Stimulated activated CD4-positive, alpha-beta T cell treated with anti-CD3 and anti-CD28 coated beads, TNF-alpha, amount 100 ng/mL, for 1 hour (primary cell): ENCODE data around the gene SREBF2.
"Not testable (repeated sequence)": the region's sequence is repeated elsewhere in the genome, so short reads cannot be mapped to it uniquely, and the experiment has no call there.

Experiments used
- DNase-seq, 3 donors: peaks; one replicate each; pipeline ENCODE4 v3.0.0-alpha.2; 2020; ENCODE audit warnings: low read depth in 3 of 3, low spot score in 1 of 3

Gene SREBF2

GRCh38 chr22:41820447-41820846, 12.5 kb upstream of the SREBF2 start:
- DNase-seq: no peak

GRCh38 chr22:41821471-41822316, 11.2 kb upstream of the SREBF2 start:
- no peak for DNase-seq

- peak in 1 of 3 donors; percentile 13 for DNase-seq
Observed at GRCh38 chr22:41822317-41823057, 10.4 kb upstream of the SREBF2 start.

DNA sequence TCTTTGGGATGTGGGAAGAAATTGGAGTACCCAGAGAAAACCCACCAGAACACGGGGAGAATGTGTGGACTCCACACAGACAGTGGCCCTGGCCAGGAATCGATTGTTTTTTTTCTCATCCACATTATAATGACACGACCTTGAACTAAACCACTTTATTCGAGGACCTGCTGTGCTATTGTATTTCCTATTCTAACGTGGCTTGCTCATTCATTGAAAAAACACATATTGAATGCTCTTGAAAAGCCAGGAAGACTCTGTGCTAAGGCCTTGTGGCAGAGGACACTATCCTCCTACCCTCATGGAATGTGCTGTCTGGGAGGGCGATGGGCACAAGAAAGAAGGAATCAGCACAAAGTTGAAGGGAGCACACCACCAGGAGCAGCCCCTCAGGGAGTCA, 9.1 kb upstream of the SREBF2 start:
- no peak for DNase-seq

DNA sequence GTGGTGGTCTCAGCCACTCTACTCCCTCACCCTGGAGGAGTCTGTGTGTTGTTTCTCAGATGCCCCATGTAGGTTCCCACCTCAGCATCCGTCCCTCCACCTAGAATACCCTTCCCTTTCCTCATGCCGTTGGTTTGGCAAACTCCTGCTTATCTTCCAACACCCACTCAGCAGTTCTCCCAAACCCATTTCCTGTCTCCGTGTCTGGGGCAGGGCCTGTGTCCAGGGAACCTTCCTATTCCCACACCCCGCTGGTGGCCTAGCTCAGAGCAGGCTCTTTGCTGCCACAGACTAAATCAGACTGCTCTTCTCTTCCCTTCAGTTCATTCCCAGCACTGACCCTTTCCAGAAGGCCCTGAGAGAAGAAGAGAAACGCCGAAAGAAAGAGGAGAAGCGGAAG, 7.5 kb upstream of the SREBF2 start:
- DNase-seq: no peak

DNA sequence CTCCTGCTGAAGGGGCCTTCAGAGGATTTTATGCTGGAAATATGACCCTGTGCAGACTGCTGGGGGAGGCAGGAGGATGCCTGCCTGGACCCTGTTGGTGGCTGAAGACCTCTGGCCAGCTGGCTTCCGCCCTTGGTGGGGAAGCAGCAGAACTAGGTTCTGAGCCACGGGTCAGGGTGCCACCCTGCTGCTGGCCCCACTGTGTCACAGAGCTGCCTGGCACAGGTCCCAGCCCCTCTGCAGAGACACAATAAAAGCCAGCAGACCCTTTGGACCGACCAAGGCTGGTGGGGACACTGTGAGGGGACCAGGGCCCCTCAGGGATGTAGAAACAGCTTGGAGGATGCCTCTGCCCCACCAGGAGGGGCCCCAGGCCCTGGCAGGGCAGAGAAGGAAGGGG, 6.9 kb upstream of the SREBF2 start:
- no peak for DNase-seq

DNA sequence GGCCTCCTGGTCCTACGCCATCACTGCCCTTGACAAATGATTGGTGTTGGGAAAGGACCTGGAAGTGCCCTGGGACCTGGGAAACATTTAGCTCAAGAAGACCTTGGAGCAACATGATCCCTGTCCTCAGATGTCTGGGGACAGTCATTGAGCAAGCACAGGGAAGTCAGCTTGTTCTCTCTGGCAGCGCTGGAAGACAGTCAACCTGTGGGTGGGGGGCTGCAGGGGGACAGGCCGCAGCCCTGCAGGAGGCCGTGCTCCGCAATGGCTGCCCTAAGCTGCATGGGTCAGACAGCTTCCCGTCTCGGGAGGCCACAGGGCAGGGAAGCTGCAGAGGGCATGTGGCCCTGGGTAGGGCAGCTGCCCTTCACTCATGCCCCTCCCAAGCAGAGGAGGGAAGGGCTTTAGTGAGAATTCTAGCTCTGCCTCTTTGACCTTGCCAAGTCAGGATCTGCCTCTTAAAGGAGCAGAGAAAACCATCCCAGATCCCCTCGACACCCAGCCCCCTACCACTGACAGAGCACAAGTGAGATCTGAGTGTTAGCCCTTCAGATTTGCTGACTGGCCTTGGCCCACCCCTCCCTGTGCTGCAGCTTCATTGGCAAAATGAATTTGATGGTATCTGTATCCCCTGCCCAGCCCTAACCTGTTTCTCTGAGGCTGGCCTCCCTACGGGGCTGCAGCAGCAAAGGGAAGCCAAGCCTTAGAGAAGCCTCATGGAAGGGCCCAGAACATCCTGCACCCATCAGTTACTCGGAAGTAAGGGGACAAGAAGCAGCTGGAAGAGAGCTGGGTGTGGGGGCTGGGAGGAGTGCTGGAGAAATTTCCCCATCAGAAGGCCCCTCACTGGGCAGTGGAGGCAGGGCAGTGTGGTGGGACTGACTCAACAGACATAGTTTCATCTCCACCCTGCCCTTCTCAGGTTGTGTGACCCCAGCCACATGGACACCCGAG, 6.2 kb upstream of the SREBF2 start:
- DNase-seq: no peak

GRCh38 chr22:41827671-41828070, 5.2 kb upstream of the SREBF2 start:
- DNase-seq: no peak

DNA sequence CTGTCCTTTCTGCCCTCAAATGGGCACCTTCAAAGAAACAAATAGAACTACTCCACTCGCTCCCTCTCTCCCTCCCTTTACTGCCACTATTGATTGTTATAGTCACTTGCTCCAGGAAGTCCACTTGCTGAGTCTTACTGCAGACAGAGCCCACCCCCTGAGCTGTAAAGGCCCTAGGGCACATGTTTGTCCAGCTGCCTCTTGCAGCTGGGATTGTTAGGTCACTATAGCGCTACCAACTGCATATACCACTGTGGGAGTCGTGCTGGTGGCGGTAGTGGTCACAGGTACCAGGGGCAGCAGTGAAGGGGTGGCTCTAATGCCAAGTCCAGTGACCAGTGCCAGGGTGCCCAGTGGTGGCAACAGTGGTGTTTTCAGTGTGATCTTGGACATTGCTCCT, 4.4 kb upstream of the SREBF2 start:
- no peak for DNase-seq

- DNase-seq: no peak
Observed at GRCh38 chr22:41830174-41830573, 2.7 kb upstream of the SREBF2 start.

- DNase-seq: no peak
Observed at GRCh38 chr22:41831383-41831782, 1.5 kb upstream of the SREBF2 start.

- no peak for DNase-seq
Observed at GRCh38 chr22:41831828-41832552, 915 bp upstream of the SREBF2 start.

DNA sequence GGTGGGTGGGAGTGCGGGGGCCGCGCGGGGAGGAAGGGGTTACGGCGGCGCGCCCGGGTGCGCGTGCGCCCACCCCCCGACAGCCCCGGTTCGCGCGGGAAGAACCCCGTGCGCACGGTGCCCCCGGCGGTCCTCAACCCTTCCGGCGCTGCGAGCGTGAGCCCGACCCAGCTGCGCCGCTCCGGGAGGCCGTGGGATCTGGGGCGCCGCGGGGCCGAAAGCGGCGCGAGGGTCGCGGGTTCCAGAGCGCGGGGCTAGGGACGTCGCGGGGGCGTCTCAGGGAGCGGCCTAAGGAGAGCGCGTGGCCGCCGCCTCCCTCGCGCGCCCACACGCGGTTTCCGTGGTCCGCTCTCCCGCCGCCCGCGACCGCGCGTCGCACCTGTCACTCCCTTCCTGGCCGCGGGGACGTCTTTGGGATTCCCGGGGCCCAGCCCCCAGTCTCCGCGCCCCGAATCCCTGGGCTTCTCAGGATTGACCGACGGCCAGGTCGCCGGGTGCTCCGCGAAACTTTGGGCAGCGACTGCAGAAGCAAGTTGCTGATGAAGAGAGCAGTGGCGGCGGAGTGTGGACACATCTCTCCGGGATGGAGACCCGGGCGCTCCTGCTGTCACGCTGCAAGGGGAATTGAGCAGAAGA, 582 bp downstream of the SREBF2 start:
- DNase-seq: peak in 2 of 3 donors; percentile 2 to 25

GRCh38 chr22:41834005-41834944, 1.4 kb downstream of the SREBF2 start:
- no peak for DNase-seq

- DNase-seq: not testable (repeated sequence)
Observed at GRCh38 chr22:41835462-41835861, 2.6 kb downstream of the SREBF2 start.

DNA sequence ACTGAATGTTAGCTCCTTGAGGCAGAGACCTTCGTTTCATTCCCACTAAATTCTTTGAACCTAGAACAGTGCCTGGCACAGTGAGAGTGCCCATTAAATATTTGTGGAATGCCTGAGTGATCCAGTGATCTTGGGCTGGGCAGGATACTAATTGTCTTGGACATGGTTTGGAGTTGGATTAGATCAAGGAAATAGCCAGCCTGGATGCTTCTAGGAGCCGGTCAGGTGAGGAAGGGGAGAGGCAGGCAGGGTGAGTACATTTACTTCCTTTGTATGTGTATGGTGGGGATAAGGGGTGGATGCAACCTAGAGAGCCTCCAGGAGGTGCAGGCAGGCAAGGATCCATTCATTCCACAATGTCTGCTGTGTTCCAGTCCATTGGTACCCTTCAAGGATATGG, 3.6 kb downstream of the SREBF2 start:
- no peak for DNase-seq

DNA sequence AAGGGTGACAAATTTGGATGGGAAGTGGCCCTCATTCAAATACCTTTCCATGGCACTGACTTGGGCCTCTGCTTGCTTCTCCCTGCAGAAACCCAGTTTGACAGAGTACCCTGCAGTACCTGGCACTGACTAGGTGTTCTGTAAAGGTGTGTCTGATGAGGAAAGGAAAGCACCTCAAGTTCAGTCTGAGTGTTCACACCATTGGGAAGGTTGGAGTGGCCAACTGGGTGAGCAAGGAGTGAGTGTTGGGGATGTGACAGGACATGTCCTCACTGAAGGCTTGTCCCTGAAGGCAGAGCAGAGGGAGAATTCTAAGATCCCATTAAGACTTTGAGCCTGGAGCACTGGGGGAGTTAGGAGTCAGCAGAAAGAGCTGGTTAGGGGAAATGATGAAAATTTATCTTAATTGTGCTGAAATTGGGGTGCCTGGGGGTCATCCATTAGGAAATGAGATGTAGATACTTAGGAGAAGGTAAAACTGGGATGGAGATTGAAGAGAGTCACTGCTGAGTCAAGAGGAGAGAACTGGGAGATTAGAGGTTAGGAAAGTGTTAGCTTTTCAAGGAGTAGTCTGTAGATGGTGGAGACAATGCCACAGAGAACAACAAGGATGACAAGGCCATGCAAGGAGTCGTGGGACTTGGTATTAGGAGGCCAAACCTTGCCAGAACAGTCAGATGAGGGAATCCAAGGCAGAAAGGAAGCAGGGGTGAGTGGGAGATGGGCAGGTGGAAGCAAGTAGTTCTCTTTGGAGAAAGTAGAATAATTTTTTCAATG, 6.1 kb downstream of the SREBF2 start:
- no peak for DNase-seq

GRCh38 chr22:41840216-41840615, 7.3 kb downstream of the SREBF2 start:
- no peak for DNase-seq
